H1 (cell line): ENCODE results near the gene RETNLB. TPM values are rescaled to one million over a fixed set of nuclear protein-coding genes. Genes with fewer than 3 reads are reported as not detected.

ENCODE experiments used
- CTCF ChIA-PET: fragments of 300-600 bp; sonication (Branson Sonifier 250); formaldehyde crosslinking; loops from one replicate; lab custom pipeline; 2021; ENCODE audit not compliant: partially characterized antibody; lab: Charles Lee
- POLR2A ChIA-PET: fragments of 300-600 bp; sonication (Branson Sonifier 250); formaldehyde crosslinking; loops from one replicate; lab custom pipeline; 2021; ENCODE audit warnings: inconsistent platforms; ENCODE audit not compliant: partially characterized antibody; lab: Charles Lee
- DNase-seq, 2 experiments: peaks; one replicate each; pipeline versions ENCODE4 v3.0.0 to v3.0.0-alpha.2; 2010 to 2022; ENCODE audit warnings: low spot score in 2 of 2, low read depth in 1 of 2, mixed read lengths in 1 of 2
- FAIRE-seq: peaks from 2 replicates; lab custom pipeline; 2011; peaks lifted over from hg19 to GRCh38; lab: Jason Lieb, UNC
- H2AFZ ChIP-seq: 2 replicates; pipeline ENCODE4 v1.8.1; 2012; ENCODE audit warnings: low read length, inconsistent platforms
- H2AK5ac ChIP-seq: 2 replicates; pipeline ENCODE4 v1.6.1; 2013; ENCODE audit warnings: low read depth, low read length
- H2BK120ac ChIP-seq: replicated peaks from 2 replicates; pipeline ENCODE3; 2013; ENCODE audit warnings: low read depth, low read length, inconsistent platforms
- H2BK12ac ChIP-seq: 2 replicates; pipeline ENCODE4 v1.6.1; 2013; ENCODE audit warnings: low read depth, low read length
- H2BK15ac ChIP-seq: 2 replicates; pipeline ENCODE4 v1.6.1; 2013; ENCODE audit warnings: low read length
- H2BK20ac ChIP-seq: 2 replicates; pipeline ENCODE4 v1.6.1; 2013; ENCODE audit warnings: low read length
- H2BK5ac ChIP-seq: 2 replicates; pipeline ENCODE4 v1.6.1; 2013; ENCODE audit warnings: low read depth, low read length
- H3K14ac ChIP-seq: 2 replicates; pipeline ENCODE4 v1.6.1; 2013; ENCODE audit warnings: inconsistent platforms; ENCODE audit not compliant: insufficient read length
- H3K18ac ChIP-seq: 2 replicates; pipeline ENCODE4 v1.6.1; 2013; ENCODE audit warnings: low read length; ENCODE audit errors: extremely low read depth
- H3K23ac ChIP-seq: 2 replicates; pipeline ENCODE4 v1.6.1; 2013; ENCODE audit warnings: inconsistent platforms; ENCODE audit not compliant: insufficient read length
- H3K23me2 ChIP-seq: 2 replicates; pipeline ENCODE4 v1.6.1; 2013; ENCODE audit warnings: low read depth, low read length
- H3K27ac ChIP-seq: 2 replicates; pipeline ENCODE4 v1.6.1; 2011; ENCODE audit warnings: low read depth, low read length, inconsistent platforms
- H3K27me3 ChIP-seq, 4 experiments: replicated peaks in 1 of 4; 1 replicate in 1 of 4; 2 replicates in 3 of 4; pipeline versions ENCODE4 v1.6.1 to v1.8.1; 2011 to 2013; ENCODE audit warnings: low read length in 3 of 4, mild to moderate bottlenecking in 3 of 4, inconsistent platforms in 2 of 4, mixed read lengths in 2 of 4, moderate library complexity in 1 of 4; ENCODE audit not compliant: control insufficient read depth in 3 of 4, insufficient read depth in 3 of 4; ENCODE audit errors: extremely low read depth in 1 of 4
- H3K36me3 ChIP-seq, 4 experiments: 2 replicates each; pipeline versions ENCODE4 v1.6.1 to v1.8.1; 2011 to 2013; ENCODE audit warnings: mild to moderate bottlenecking in 4 of 4, low read length in 3 of 4, moderate library complexity in 2 of 4, control low read depth in 1 of 4, inconsistent platforms in 1 of 4; ENCODE audit not compliant: insufficient read depth in 4 of 4, control insufficient read depth in 2 of 4
- H3K4ac ChIP-seq: replicated peaks from 2 replicates; pipeline ENCODE3; 2013; ENCODE audit warnings: low read length, low read depth, mixed read lengths, inconsistent platforms; ENCODE audit not compliant: insufficient read length
- H3K4me1 ChIP-seq, 4 experiments: replicated peaks in 1 of 4; 1 replicate in 1 of 4; 2 replicates in 3 of 4; pipeline versions ENCODE4 v1.6.1 to v1.8.1; 2011 to 2013; ENCODE audit warnings: low read length in 3 of 4, inconsistent platforms in 2 of 4, mixed read lengths in 1 of 4; ENCODE audit not compliant: insufficient read depth in 4 of 4, control insufficient read depth in 3 of 4
- H3K4me2 ChIP-seq, 2 experiments: 2 replicates each; pipeline versions ENCODE4 v1.6.1 to v1.8.1; 2011 to 2013; ENCODE audit warnings: low read depth in 2 of 2, low read length in 2 of 2, control low read depth in 1 of 2, inconsistent platforms in 1 of 2, mild to moderate bottlenecking in 1 of 2; ENCODE audit not compliant: insufficient read depth in 1 of 2
- H3K4me3 ChIP-seq, 4 experiments: fragments of 200-600, 300-600 bp in 1 of 4; sonication (generic), shearing (Covaris generic), sonication (Bioruptor Twin) in 1 of 4; 2 replicates each; pipeline versions ENCODE4 v1.5.1 to v1.8.1; 2011 to 2016; ENCODE audit warnings: low read length in 4 of 4, low read depth in 3 of 4, control low read depth in 2 of 4, inconsistent platforms in 2 of 4, mild to moderate bottlenecking in 2 of 4, mixed read lengths in 1 of 4, moderate library complexity in 1 of 4; ENCODE audit not compliant: insufficient read depth in 2 of 4; ENCODE audit errors: extremely low read depth in 1 of 4
- H3K56ac ChIP-seq: replicated peaks from 2 replicates; pipeline ENCODE3; 2013; ENCODE audit warnings: low read depth, mild to moderate bottlenecking, mixed read lengths, low read length, inconsistent platforms; ENCODE audit not compliant: insufficient read length
- H3K79me1 ChIP-seq: 2 replicates; pipeline ENCODE4 v1.6.1; 2013; ENCODE audit warnings: low read depth, low read length, control low read depth
- H3K79me2 ChIP-seq, 2 experiments: 2 replicates each; pipeline versions ENCODE4 v1.6.1 to v1.8.1; 2012 to 2013; ENCODE audit warnings: low read length in 2 of 2, mild to moderate bottlenecking in 2 of 2, inconsistent platforms in 1 of 2; ENCODE audit not compliant: insufficient read depth in 2 of 2, control insufficient read depth in 1 of 2
- H3K9ac ChIP-seq, 4 experiments: replicated peaks in 1 of 4; 1 replicate in 1 of 4; 2 replicates in 3 of 4; pipeline versions ENCODE4 v1.6.1 to v1.8.1; 2011 to 2013; ENCODE audit warnings: low read depth in 3 of 4, low read length in 3 of 4, control low read depth in 2 of 4, mild to moderate bottlenecking in 2 of 4, moderate library complexity in 2 of 4, inconsistent platforms in 1 of 4; ENCODE audit errors: extremely low read depth in 1 of 4
- H3K9me3 ChIP-seq, 2 experiments: 2 replicates each; pipeline versions ENCODE4 v1.6.1 to v1.8.1; 2012 to 2013; ENCODE audit warnings: mild to moderate bottlenecking in 2 of 2, moderate library complexity in 2 of 2, control low read depth in 1 of 2, inconsistent platforms in 1 of 2, low read depth in 1 of 2, low read length in 1 of 2, mixed read lengths in 1 of 2; ENCODE audit not compliant: insufficient read depth in 2 of 2
- H4K20me1 ChIP-seq, 2 experiments: replicated peaks in 1 of 2; 2 replicates each; pipeline versions ENCODE3 to v1.8.1; 2011 to 2013; ENCODE audit warnings: inconsistent platforms in 2 of 2, low read length in 2 of 2, mild to moderate bottlenecking in 1 of 2; ENCODE audit not compliant: insufficient read depth in 2 of 2, control insufficient read depth in 1 of 2
- H4K5ac ChIP-seq: 2 replicates; pipeline ENCODE4 v1.6.1; 2013; ENCODE audit warnings: low read length, low read depth, mixed read lengths, inconsistent platforms; ENCODE audit not compliant: insufficient read length
- H4K8ac ChIP-seq: 2 replicates; pipeline ENCODE4 v1.8.0; 2013; ENCODE audit warnings: mild to moderate bottlenecking, moderate library complexity, low read length, inconsistent platforms; ENCODE audit not compliant: insufficient read depth; ENCODE audit errors: extremely low read depth
- H4K91ac ChIP-seq: replicated peaks from 2 replicates; pipeline ENCODE3; 2013; ENCODE audit warnings: low read length, mixed read lengths, inconsistent platforms; ENCODE audit not compliant: insufficient read length
- CEBPB ChIP-seq: IDR thresholded peaks from 2 replicates; pipeline ENCODE4 v1.6.1; 2012; ENCODE audit warnings: low read depth, low read length
- JUN ChIP-seq: IDR thresholded peaks from 2 replicates; pipeline ENCODE4 v1.6.1; 2011; ENCODE audit warnings: low read depth, mild to moderate bottlenecking, improper control_type of control experiment, low read length
- RFX5 ChIP-seq: IDR thresholded peaks from 2 replicates; pipeline ENCODE4 v1.6.1; 2011; ENCODE audit warnings: low read depth, low read length, improper control_type of control experiment, borderline replicate concordance
- WGBS, 2 experiments: shearing (Covaris generic) in 1 of 2; methylation state at CpG; one replicate each; pipeline versions ENCODE4 v1.1.6 to v1.1.7; 2013 to 2015; ENCODE audit warnings: low lambda C conversion rate in 2 of 2, mixed read lengths in 2 of 2, inconsistent platforms in 1 of 2, low coverage in 1 of 2, missing lambda C conversion rate in 1 of 2; ENCODE audit not compliant: insufficient replicate concordance in 2 of 2, insufficient coverage in 1 of 2, insufficient read length in 1 of 2; ENCODE audit errors: extremely low coverage in 1 of 2, missing lambda C conversion rate in 1 of 2; 5-methylcytosine and 5-hydroxymethylcytosine counted together
- polyA plus RNA-seq, 7 experiments: library from polyadenylated mRNA; depleted of rRNA in 3 of 7; stranded (reverse) in 5 of 7; unstranded in 2 of 7; fragments of >200 nt in 5 of 7; fragments of 200-250 nt in 2 of 7; gene quantifications; 1 replicate in 5 of 7; 2 replicates in 1 of 7; 4 replicates in 1 of 7; pipeline versions ENCODE4 v1.2.1 to v1.2.3, GENCODE V29; 2011 to 2013; ENCODE audit warnings: missing spikeins in 2 of 7, mixed read lengths in 2 of 7
- total RNA-seq: library from RNA; stranded (reverse); fragmentation: NEBNext Ultra II Directional; extraction: Animal tissue kit (Norgen Biotek cat#: 25700); gene quantifications from 2 replicates; pipeline ENCODE4 v1.2.1, GENCODE V29; 2021

RETNLB gene
- total and polyA plus RNA-seq, 2 of the 8 experiments (the other 6 are each of a cell fraction or from before 2014, with no cell fraction given): not detected

GRCh38 chr3:108713816-108714215 is 43.4 kb downstream of the RETNLB start:
- Histone ChIP-seq H4K5ac (no peak overlapping the region), H4K20me1 (no peaks in the 10 kb centered on the region), H3K79me1 (no peaks in the 10 kb centered on the region), H2AK5ac (no peak overlapping the region), H3K4me3 (no peak overlapping the region), H2BK120ac (no peak overlapping the region), H3K36me3 (no peaks in the 10 kb centered on the region), H3K79me2 (no peaks in the 10 kb centered on the region), H2BK20ac (no peak overlapping the region), H3K4ac (no peak overlapping the region), H2BK5ac (no peak overlapping the region), H4K91ac (no peak overlapping the region), H3K56ac (no peak overlapping the region), H3K27me3 (no peaks in the 10 kb centered on the region), H2AFZ (no peak overlapping the region), H3K27ac (no peak overlapping the region)
- ChIA-PET POLR2A (no interaction called here), CTCF (interaction anchor here (0.6 to 1.0 kb wide), 2 partner anchors 201 to 450 kb away, joined by 3 read pairs; no protein-coding TSS in a partner anchor)
- no peak for DNase-seq
- TF ChIP-seq RFX5 (no peak), JUN (no peak), CEBPB (no peak)
- TF ChIP-seq, all 59 proteins: peak for 0
- no peak overlapping the region for H2BK12ac ChIP-seq
- H2BK15ac ChIP-seq: no peak overlapping the region
- H3K9ac ChIP-seq: no peak overlapping the region
- H3K4me1 ChIP-seq: no peaks in the 10 kb centered on the region
- H3K9me3 ChIP-seq: no peaks in the 10 kb centered on the region
- no peak overlapping the region for H3K4me2 ChIP-seq
- WGBS, 2 experiments: 92% methylated on average over 3 of the region's 3 CpGs; no CpG with 5 or more reads in 1 of the 2 experiments
- no peaks in the 10 kb centered on the region for H3K23me2 ChIP-seq
- H3K23ac ChIP-seq: no peak overlapping the region
- H3K14ac ChIP-seq: no peak overlapping the region
- no peak overlapping the region for H3K18ac ChIP-seq
- FAIRE-seq: no peak
- H4K8ac ChIP-seq: no peak overlapping the region
